ENCODE data around the gene TELO2.

TELO2 gene

DNA sequence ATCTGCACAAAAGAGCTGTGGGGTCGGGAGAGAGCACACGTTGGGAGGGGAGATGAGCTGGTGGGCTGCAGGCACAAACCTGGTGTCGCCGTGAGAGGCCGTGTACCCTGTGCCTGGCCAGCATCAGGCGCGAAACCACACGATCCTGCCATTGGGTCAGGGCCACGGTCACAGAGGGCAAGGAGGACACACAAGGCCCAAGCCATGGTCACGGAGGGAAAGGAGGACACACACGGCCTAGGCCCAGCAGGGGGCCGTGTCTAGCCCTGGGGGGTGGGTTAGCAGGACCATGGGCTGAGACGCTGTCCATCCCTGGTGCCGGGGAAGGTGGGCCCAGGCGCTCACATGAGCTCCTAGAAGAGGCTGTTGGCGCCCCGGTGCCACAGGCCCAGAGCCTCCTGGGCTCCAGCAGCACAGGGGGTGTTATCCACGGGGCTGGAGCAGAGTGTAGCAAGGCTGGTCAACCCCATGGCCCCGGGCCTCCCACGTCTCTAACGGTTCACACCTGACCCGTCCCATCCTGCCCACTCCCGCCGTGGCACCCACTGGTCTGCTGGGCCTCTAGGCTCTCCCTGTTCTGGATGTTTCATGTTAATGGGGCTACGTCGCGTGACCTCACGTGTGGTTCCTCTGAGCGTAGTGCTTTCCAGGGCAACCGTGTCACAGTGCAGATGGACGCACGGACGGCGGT lies 41.3 kb upstream of the TELO2 start:
- TF ChIP-seq CTCF (IDR thresholded peaks at IDR 0.05; ENCODE audit: borderline replicate concordance, control extremely low read depth, extremely low read depth, insufficient read depth, missing control alignments) = no peak
- in situ Hi-C loops (cut with MboI; ENCODE audit: low sequenced_read_pairs, unreplicated experiment) = no loop called here
- no peak for DNase-seq (ENCODE audit: low spot score)

DNA sequence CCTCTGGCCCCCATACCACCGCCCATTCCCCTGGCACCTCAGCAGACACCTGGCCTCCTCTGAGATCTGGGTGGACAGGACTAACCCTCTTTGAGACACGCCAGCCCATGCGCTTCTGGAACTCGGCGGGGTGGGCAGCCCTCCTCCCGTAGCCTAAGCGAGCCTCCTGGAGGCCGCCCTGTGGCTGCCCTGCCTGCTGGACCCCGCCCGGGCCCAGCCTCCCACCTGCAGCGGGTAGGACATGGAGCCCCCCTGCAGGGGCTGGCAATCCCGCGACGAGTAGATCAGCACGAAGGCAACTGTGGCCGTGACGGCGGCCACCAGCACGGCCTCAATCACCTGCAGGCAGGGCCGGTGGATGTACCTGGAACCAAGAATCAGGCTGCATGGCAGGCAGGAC lies 40.6 kb upstream of the TELO2 start:
- no peak for DNase-seq (ENCODE audit: low spot score)
- no peak for TF ChIP-seq CTCF (IDR thresholded peaks at IDR 0.05; ENCODE audit: borderline replicate concordance, control extremely low read depth, extremely low read depth, insufficient read depth, missing control alignments)
- in situ Hi-C loops (cut with MboI; ENCODE audit: low sequenced_read_pairs, unreplicated experiment) = no loop called here

GRCh38 chr16:1453316-1453715 lies 39.8 kb upstream of the TELO2 start:
- in situ Hi-C loops (cut with MboI; ENCODE audit: low sequenced_read_pairs, unreplicated experiment) = no loop called here
- DNase-seq (ENCODE audit: low spot score) = no peak
- TF ChIP-seq CTCF (IDR thresholded peaks at IDR 0.05; ENCODE audit: borderline replicate concordance, control extremely low read depth, extremely low read depth, insufficient read depth, missing control alignments) = no peak

- no peak for DNase-seq (ENCODE audit: low spot score)
- in situ Hi-C loops (cut with MboI; ENCODE audit: low sequenced_read_pairs, unreplicated experiment) = no loop called here
These were observed 38.6 kb upstream of the TELO2 start for GRCh38 chr16:1454561-1454960.

GRCh38 chr16:1455190-1456171 lies 37.7 kb upstream of the TELO2 start:
- in situ Hi-C loops (cut with MboI; ENCODE audit: low sequenced_read_pairs, unreplicated experiment) = no loop called here
- DNase-seq (ENCODE audit: low spot score) = no peak
- TF ChIP-seq CTCF (IDR thresholded peaks at IDR 0.05; ENCODE audit: borderline replicate concordance, control extremely low read depth, extremely low read depth, insufficient read depth, missing control alignments) = no peak

More at GRCh38 chr16:1454561-1454960, 38.6 kb upstream of the TELO2 start:
- TF ChIP-seq CTCF (IDR thresholded peaks at IDR 0.05; ENCODE audit: borderline replicate concordance, control extremely low read depth, extremely low read depth, insufficient read depth, missing control alignments) = no peak

DNA sequence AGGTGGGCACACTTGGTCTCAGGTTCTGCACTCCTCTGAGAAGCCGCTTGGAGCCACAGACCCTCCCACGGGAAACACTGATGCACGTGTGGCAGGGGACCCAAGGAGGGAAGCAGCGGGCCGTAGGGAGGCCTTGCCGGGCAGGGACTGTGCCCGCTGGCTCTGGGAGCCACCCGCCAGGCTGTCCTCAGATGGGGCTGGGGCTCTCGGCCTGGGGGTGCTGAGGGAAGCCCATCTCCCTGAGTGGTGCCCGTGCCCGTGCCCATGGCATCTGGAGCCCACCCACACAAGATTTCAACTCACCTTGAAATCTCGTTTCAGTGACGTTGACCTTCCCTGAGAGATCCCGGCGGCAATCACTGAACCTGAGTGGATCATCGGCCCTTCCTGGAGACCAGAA lies 36.2 kb upstream of the TELO2 start:
- in situ Hi-C loops (cut with MboI; ENCODE audit: low sequenced_read_pairs, unreplicated experiment) = no loop called here
- no peak for DNase-seq (ENCODE audit: low spot score)

More for the DNA sequence above, 36.2 kb upstream of the TELO2 start:
- TF ChIP-seq CTCF (IDR thresholded peaks at IDR 0.05; ENCODE audit: borderline replicate concordance, control extremely low read depth, extremely low read depth, insufficient read depth, missing control alignments) = no peak
